Measurements from ENCODE around the gene ANKMY2.

DNA sequence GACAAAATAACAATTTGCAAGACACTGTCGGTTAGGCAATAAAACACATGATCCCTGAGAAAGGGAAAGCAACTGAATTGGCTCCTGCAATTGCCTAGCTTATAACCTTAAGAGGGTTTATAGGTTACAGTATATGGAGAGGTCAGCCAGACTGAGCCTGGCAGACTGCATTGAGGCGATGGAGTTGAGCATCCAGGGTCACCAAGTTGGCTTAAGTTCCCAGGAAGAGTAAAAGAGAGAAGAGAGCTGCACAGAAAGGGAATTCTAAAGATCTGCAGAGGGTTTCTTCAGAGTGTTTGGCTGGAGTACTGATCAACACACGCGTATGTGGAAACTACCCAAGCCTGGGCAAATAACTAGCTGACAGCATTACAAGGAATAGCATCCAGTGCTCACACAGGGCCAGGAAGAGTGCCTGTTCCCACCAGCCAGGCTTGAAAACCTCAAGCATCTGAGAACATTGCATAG, 11.2 kb downstream of the ANKMY2 start:
- TF ChIP-seq, protein P1, sequence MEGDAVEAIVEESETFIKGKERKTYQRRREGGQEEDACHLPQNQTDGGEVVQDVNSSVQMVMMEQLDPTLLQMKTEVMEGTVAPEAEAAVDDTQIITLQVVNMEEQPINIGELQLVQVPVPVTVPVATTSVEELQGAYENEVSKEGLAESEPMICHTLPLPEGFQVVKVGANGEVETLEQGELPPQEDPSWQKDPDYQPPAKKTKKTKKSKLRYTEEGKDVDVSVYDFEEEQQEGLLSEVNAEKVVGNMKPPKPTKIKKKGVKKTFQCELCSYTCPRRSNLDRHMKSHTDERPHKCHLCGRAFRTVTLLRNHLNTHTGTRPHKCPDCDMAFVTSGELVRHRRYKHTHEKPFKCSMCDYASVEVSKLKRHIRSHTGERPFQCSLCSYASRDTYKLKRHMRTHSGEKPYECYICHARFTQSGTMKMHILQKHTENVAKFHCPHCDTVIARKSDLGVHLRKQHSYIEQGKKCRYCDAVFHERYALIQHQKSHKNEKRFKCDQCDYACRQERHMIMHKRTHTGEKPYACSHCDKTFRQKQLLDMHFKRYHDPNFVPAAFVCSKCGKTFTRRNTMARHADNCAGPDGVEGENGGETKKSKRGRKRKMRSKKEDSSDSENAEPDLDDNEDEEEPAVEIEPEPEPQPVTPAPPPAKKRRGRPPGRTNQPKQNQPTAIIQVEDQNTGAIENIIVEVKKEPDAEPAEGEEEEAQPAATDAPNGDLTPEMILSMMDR (IDR thresholded peaks at IDR 0.05; ENCODE audit: low read length): no peak
- TF ChIP-seq EZH2 (IDR thresholded peaks at IDR 0.05; ENCODE audit: borderline replicate concordance, low read length): no peak

Data from OCI-LY1 (cell line).